ENCODE data around the gene YPEL2. TPM values are rescaled to one million over a fixed set of nuclear protein-coding genes. Genes with fewer than 3 reads are reported as not detected.

The YPEL2 gene
- total RNA-seq, 1 experiment from 2014 or later: 0.98 TPM

DNA sequence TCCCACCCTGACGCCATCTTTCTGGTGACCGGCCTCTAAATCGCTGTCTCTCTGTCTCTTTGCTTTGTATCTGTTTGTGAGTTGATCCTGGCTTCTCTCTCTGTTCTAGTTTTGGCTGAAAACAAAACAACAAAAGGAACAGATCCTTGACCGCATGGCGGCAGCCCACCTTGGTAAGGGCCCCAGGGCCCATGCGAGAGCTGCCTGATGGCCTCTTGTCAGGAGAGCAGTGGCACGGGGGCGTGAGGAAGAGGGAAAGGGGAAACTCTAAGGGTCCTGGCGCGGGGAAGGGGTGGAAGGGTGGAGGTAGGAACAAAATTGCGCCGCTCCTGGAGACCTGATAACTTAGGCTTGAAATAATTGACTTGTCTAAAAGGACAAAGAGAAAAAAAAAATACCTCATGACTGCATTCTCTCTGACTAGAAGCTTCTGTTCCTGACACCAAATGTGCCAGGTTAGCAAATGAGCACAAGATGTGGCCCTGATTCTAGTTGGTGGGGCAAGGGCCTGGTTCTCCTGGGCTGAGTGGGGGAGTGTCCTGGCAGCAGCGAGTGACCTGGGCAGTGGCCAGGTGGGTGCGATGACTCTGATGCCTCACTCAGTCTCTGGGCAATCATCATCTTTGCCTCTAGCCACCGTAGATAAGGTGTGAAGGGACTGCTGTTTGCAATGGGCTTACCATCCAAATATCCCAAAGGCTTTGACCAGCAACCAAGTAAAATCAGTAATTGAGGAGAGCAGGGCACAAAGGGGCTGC, 66.0 kb downstream of the YPEL2 start:
- DNase-seq: no peak
- Histone ChIP-seq H4K8ac (replicated peaks; ENCODE audit: insufficient read length, low read depth, low read length) (no peak overlapping the region), H3K79me1 (ENCODE audit: insufficient read depth, low read depth, low read length, poor library complexity, severe bottlenecking) (no peaks in the 10 kb centered on the region), H3K4ac (ENCODE audit: low read depth, low read length) (no peak overlapping the region), H2BK12ac (ENCODE audit: insufficient read length, low read depth, low read length) (no peak overlapping the region), H3K56ac (ENCODE audit: insufficient read length, low read depth, low read length) (no peak overlapping the region), H3K4me1 (ENCODE audit: insufficient read depth, low read length) (no peaks in the 10 kb centered on the region), H4K91ac (ENCODE audit: insufficient read length, low read depth, low read length) (no peak overlapping the region), H2AK5ac (ENCODE audit: insufficient read length, low read length) (no peak overlapping the region), H2BK15ac (ENCODE audit: low read depth, low read length) (no peak overlapping the region), H3K4me2 (ENCODE audit: insufficient read depth, insufficient read length, low read length) (no peak overlapping the region), H3T11ph (ENCODE audit: low read length) (no peak overlapping the region), H4K5ac (ENCODE audit: insufficient read length, low read depth, low read length) (no peak overlapping the region), H2BK5ac (ENCODE audit: insufficient read length, low read length) (no peak overlapping the region), H3K27me3 (ENCODE audit: insufficient read depth, low read length) (no peaks in the 10 kb centered on the region; the same call in 1 of the 2 replicates), H3K23me2 (ENCODE audit: insufficient read length, low read depth, low read length, poor library complexity, severe bottlenecking) (no peaks in the 10 kb centered on the region), H3K27ac (ENCODE audit: insufficient read length, low read depth, low read length) (no peak overlapping the region), H3K9me3 (ENCODE audit: control insufficient read depth, low read depth, low read length) (no peaks in the 10 kb centered on the region), H3K23ac (ENCODE audit: insufficient read length, low read depth, low read length) (no peak overlapping the region), H2AFZ (ENCODE audit: low read length) (no peak overlapping the region), H3K18ac (ENCODE audit: insufficient read length, low read depth, low read length) (no peak overlapping the region), H3K14ac (ENCODE audit: insufficient read depth, low read length) (no peak overlapping the region), H3K9ac (ENCODE audit: extremely low read depth, insufficient read length, low read length) (no peak overlapping the region), H2BK20ac (ENCODE audit: low read depth, low read length, poor library complexity, severe bottlenecking) (no peak overlapping the region), H4K20me1 (ENCODE audit: control insufficient read depth, insufficient read depth, insufficient read length) (no peaks in the 10 kb centered on the region), H2BK120ac (ENCODE audit: low read depth, low read length, poor library complexity, severe bottlenecking) (no peak overlapping the region), H3K79me2 (ENCODE audit: insufficient read depth, low read length) (no peaks in the 10 kb centered on the region)
- peak overlapping the region in 2 of 3 experiments; percentile 65 to 68; a peak in 3 of 7 replicates for H3K27ac Mint-ChIP-seq
- no peaks in the 10 kb centered on the region for H3K27me3 Mint-ChIP-seq (ENCODE audit: low read depth)
- no CpG with 5 or more reads among the region's 15 CpGs for WGBS (ENCODE audit: extremely low coverage, insufficient read length, low lambda C conversion rate)
- peaks cover 0 to 4% of the 10 kb centered on the region in 2 experiments; a peak in 1 of 4 replicates for H3K4me1 Mint-ChIP-seq
- no peak for TF ChIP-seq CTCF (conservative IDR thresholded peaks at IDR 0.05)
- H3K36me3 Mint-ChIP-seq (ENCODE audit: insufficient read depth in 1 of 3, low read depth in 3 of 3): peaks cover 18 to 29% (median 19%) of the 10 kb centered on the region in 3 experiments
- peaks cover 5 to 8% of the 10 kb centered on the region in 2 experiments for H3K9me3 Mint-ChIP-seq
- no peak overlapping the region for H3K4me3 Mint-ChIP-seq
